H1 (cell line): ENCODE data around the gene NUBPL. TPM values are rescaled to one million over a fixed set of nuclear protein-coding genes. Genes with fewer than 3 reads are reported as not detected.

ENCODE experiments used
- CTCF ChIA-PET: fragments of 300-600 bp; sonication (Branson Sonifier 250); formaldehyde crosslinking; loops from one replicate; lab custom pipeline; 2021; ENCODE audit not compliant: partially characterized antibody; lab: Charles Lee
- POLR2A ChIA-PET: fragments of 300-600 bp; sonication (Branson Sonifier 250); formaldehyde crosslinking; loops from one replicate; lab custom pipeline; 2021; ENCODE audit warnings: inconsistent platforms; ENCODE audit not compliant: partially characterized antibody; lab: Charles Lee
- DNase-seq, 2 experiments: peaks; one replicate each; pipeline versions ENCODE4 v3.0.0 to v3.0.0-alpha.2; 2010 to 2022; ENCODE audit warnings: low spot score in 2 of 2, low read depth in 1 of 2, mixed read lengths in 1 of 2
- FAIRE-seq: peaks from 2 replicates; lab custom pipeline; 2011; peaks lifted over from hg19 to GRCh38; lab: Jason Lieb, UNC
- H2AFZ ChIP-seq: 2 replicates; pipeline ENCODE4 v1.8.1; 2012; ENCODE audit warnings: low read length, inconsistent platforms
- H2AK5ac ChIP-seq: 2 replicates; pipeline ENCODE4 v1.6.1; 2013; ENCODE audit warnings: low read depth, low read length
- H2BK120ac ChIP-seq: replicated peaks from 2 replicates; pipeline ENCODE3; 2013; ENCODE audit warnings: low read depth, low read length, inconsistent platforms
- H2BK12ac ChIP-seq: 2 replicates; pipeline ENCODE4 v1.6.1; 2013; ENCODE audit warnings: low read depth, low read length
- H2BK15ac ChIP-seq: 2 replicates; pipeline ENCODE4 v1.6.1; 2013; ENCODE audit warnings: low read length
- H2BK20ac ChIP-seq: 2 replicates; pipeline ENCODE4 v1.6.1; 2013; ENCODE audit warnings: low read length
- H2BK5ac ChIP-seq: 2 replicates; pipeline ENCODE4 v1.6.1; 2013; ENCODE audit warnings: low read depth, low read length
- H3K14ac ChIP-seq: 2 replicates; pipeline ENCODE4 v1.6.1; 2013; ENCODE audit warnings: inconsistent platforms; ENCODE audit not compliant: insufficient read length
- H3K18ac ChIP-seq: 2 replicates; pipeline ENCODE4 v1.6.1; 2013; ENCODE audit warnings: low read length; ENCODE audit errors: extremely low read depth
- H3K23ac ChIP-seq: 2 replicates; pipeline ENCODE4 v1.6.1; 2013; ENCODE audit warnings: inconsistent platforms; ENCODE audit not compliant: insufficient read length
- H3K23me2 ChIP-seq: 2 replicates; pipeline ENCODE4 v1.6.1; 2013; ENCODE audit warnings: low read depth, low read length
- H3K27ac ChIP-seq: 2 replicates; pipeline ENCODE4 v1.6.1; 2011; ENCODE audit warnings: low read depth, low read length, inconsistent platforms
- H3K27me3 ChIP-seq, 4 experiments: replicated peaks in 1 of 4; 1 replicate in 1 of 4; 2 replicates in 3 of 4; pipeline versions ENCODE4 v1.6.1 to v1.8.1; 2011 to 2013; ENCODE audit warnings: low read length in 3 of 4, mild to moderate bottlenecking in 3 of 4, inconsistent platforms in 2 of 4, mixed read lengths in 2 of 4, moderate library complexity in 1 of 4; ENCODE audit not compliant: control insufficient read depth in 3 of 4, insufficient read depth in 3 of 4; ENCODE audit errors: extremely low read depth in 1 of 4
- H3K36me3 ChIP-seq, 4 experiments: 2 replicates each; pipeline versions ENCODE4 v1.6.1 to v1.8.1; 2011 to 2013; ENCODE audit warnings: mild to moderate bottlenecking in 4 of 4, low read length in 3 of 4, moderate library complexity in 2 of 4, control low read depth in 1 of 4, inconsistent platforms in 1 of 4; ENCODE audit not compliant: insufficient read depth in 4 of 4, control insufficient read depth in 2 of 4
- H3K4ac ChIP-seq: replicated peaks from 2 replicates; pipeline ENCODE3; 2013; ENCODE audit warnings: low read length, low read depth, mixed read lengths, inconsistent platforms; ENCODE audit not compliant: insufficient read length
- H3K4me1 ChIP-seq, 4 experiments: replicated peaks in 1 of 4; 1 replicate in 1 of 4; 2 replicates in 3 of 4; pipeline versions ENCODE4 v1.6.1 to v1.8.1; 2011 to 2013; ENCODE audit warnings: low read length in 3 of 4, inconsistent platforms in 2 of 4, mixed read lengths in 1 of 4; ENCODE audit not compliant: insufficient read depth in 4 of 4, control insufficient read depth in 3 of 4
- H3K4me2 ChIP-seq, 2 experiments: 2 replicates each; pipeline versions ENCODE4 v1.6.1 to v1.8.1; 2011 to 2013; ENCODE audit warnings: low read depth in 2 of 2, low read length in 2 of 2, control low read depth in 1 of 2, inconsistent platforms in 1 of 2, mild to moderate bottlenecking in 1 of 2; ENCODE audit not compliant: insufficient read depth in 1 of 2
- H3K4me3 ChIP-seq, 4 experiments: fragments of 200-600, 300-600 bp in 1 of 4; sonication (generic), shearing (Covaris generic), sonication (Bioruptor Twin) in 1 of 4; 2 replicates each; pipeline versions ENCODE4 v1.5.1 to v1.8.1; 2011 to 2016; ENCODE audit warnings: low read length in 4 of 4, low read depth in 3 of 4, control low read depth in 2 of 4, inconsistent platforms in 2 of 4, mild to moderate bottlenecking in 2 of 4, mixed read lengths in 1 of 4, moderate library complexity in 1 of 4; ENCODE audit not compliant: insufficient read depth in 2 of 4; ENCODE audit errors: extremely low read depth in 1 of 4
- H3K56ac ChIP-seq: replicated peaks from 2 replicates; pipeline ENCODE3; 2013; ENCODE audit warnings: low read depth, mild to moderate bottlenecking, mixed read lengths, low read length, inconsistent platforms; ENCODE audit not compliant: insufficient read length
- H3K79me1 ChIP-seq: 2 replicates; pipeline ENCODE4 v1.6.1; 2013; ENCODE audit warnings: low read depth, low read length, control low read depth
- H3K79me2 ChIP-seq, 2 experiments: 2 replicates each; pipeline versions ENCODE4 v1.6.1 to v1.8.1; 2012 to 2013; ENCODE audit warnings: low read length in 2 of 2, mild to moderate bottlenecking in 2 of 2, inconsistent platforms in 1 of 2; ENCODE audit not compliant: insufficient read depth in 2 of 2, control insufficient read depth in 1 of 2
- H3K9ac ChIP-seq, 4 experiments: replicated peaks in 1 of 4; 1 replicate in 1 of 4; 2 replicates in 3 of 4; pipeline versions ENCODE4 v1.6.1 to v1.8.1; 2011 to 2013; ENCODE audit warnings: low read depth in 3 of 4, low read length in 3 of 4, control low read depth in 2 of 4, mild to moderate bottlenecking in 2 of 4, moderate library complexity in 2 of 4, inconsistent platforms in 1 of 4; ENCODE audit errors: extremely low read depth in 1 of 4
- H3K9me3 ChIP-seq, 2 experiments: 2 replicates each; pipeline versions ENCODE4 v1.6.1 to v1.8.1; 2012 to 2013; ENCODE audit warnings: mild to moderate bottlenecking in 2 of 2, moderate library complexity in 2 of 2, control low read depth in 1 of 2, inconsistent platforms in 1 of 2, low read depth in 1 of 2, low read length in 1 of 2, mixed read lengths in 1 of 2; ENCODE audit not compliant: insufficient read depth in 2 of 2
- H4K20me1 ChIP-seq, 2 experiments: replicated peaks in 1 of 2; 2 replicates each; pipeline versions ENCODE3 to v1.8.1; 2011 to 2013; ENCODE audit warnings: inconsistent platforms in 2 of 2, low read length in 2 of 2, mild to moderate bottlenecking in 1 of 2; ENCODE audit not compliant: insufficient read depth in 2 of 2, control insufficient read depth in 1 of 2
- H4K5ac ChIP-seq: 2 replicates; pipeline ENCODE4 v1.6.1; 2013; ENCODE audit warnings: low read length, low read depth, mixed read lengths, inconsistent platforms; ENCODE audit not compliant: insufficient read length
- H4K8ac ChIP-seq: 2 replicates; pipeline ENCODE4 v1.8.0; 2013; ENCODE audit warnings: mild to moderate bottlenecking, moderate library complexity, low read length, inconsistent platforms; ENCODE audit not compliant: insufficient read depth; ENCODE audit errors: extremely low read depth
- H4K91ac ChIP-seq: replicated peaks from 2 replicates; pipeline ENCODE3; 2013; ENCODE audit warnings: low read length, mixed read lengths, inconsistent platforms; ENCODE audit not compliant: insufficient read length
- ASH2L ChIP-seq: fragments of 200-600, 300-600 bp; sonication (generic); IDR thresholded peaks from one replicate; pipeline ENCODE4 v1.7.1; 2017; ENCODE audit warnings: low read length
- ATF2 ChIP-seq: IDR thresholded peaks from 2 replicates; pipeline ENCODE4 v1.6.1; 2012; ENCODE audit warnings: low read length, inconsistent platforms
- CEBPB ChIP-seq: IDR thresholded peaks from 2 replicates; pipeline ENCODE4 v1.6.1; 2012; ENCODE audit warnings: low read depth, low read length
- KDM1A ChIP-seq: fragments of 200-600, 300-600 bp; sonication (generic); IDR thresholded peaks from 2 replicates; pipeline ENCODE4 v1.7.1; 2016; ENCODE audit warnings: mild to moderate bottlenecking, low read length, borderline replicate concordance
- MAFK ChIP-seq: IDR thresholded peaks from 2 replicates; pipeline ENCODE4 v1.6.1; 2012; ENCODE audit warnings: low read depth, mild to moderate bottlenecking, improper control_type of control experiment, low read length
- NRF1 ChIP-seq: IDR thresholded peaks from 2 replicates; pipeline ENCODE4 v1.6.1; 2011; ENCODE audit warnings: mild to moderate bottlenecking, low read depth, low read length, improper control_type of control experiment
- SP4 ChIP-seq: IDR thresholded peaks from 2 replicates; pipeline ENCODE4 v1.6.1; 2012; ENCODE audit warnings: low read length, inconsistent platforms
- TBP ChIP-seq: IDR thresholded peaks from 2 replicates; pipeline ENCODE4 v1.6.1; 2011; ENCODE audit warnings: low read depth, low read length, improper control_type of control experiment
- WGBS, 2 experiments: shearing (Covaris generic) in 1 of 2; methylation state at CpG; one replicate each; pipeline versions ENCODE4 v1.1.6 to v1.1.7; 2013 to 2015; ENCODE audit warnings: low lambda C conversion rate in 2 of 2, mixed read lengths in 2 of 2, inconsistent platforms in 1 of 2, low coverage in 1 of 2, missing lambda C conversion rate in 1 of 2; ENCODE audit not compliant: insufficient replicate concordance in 2 of 2, insufficient coverage in 1 of 2, insufficient read length in 1 of 2; ENCODE audit errors: extremely low coverage in 1 of 2, missing lambda C conversion rate in 1 of 2; 5-methylcytosine and 5-hydroxymethylcytosine counted together
- polyA plus RNA-seq, 7 experiments: library from polyadenylated mRNA; depleted of rRNA in 3 of 7; stranded (reverse) in 5 of 7; unstranded in 2 of 7; fragments of >200 nt in 5 of 7; fragments of 200-250 nt in 2 of 7; gene quantifications; 1 replicate in 5 of 7; 2 replicates in 1 of 7; 4 replicates in 1 of 7; pipeline versions ENCODE4 v1.2.1 to v1.2.3, GENCODE V29; 2011 to 2013; ENCODE audit warnings: missing spikeins in 2 of 7, mixed read lengths in 2 of 7
- total RNA-seq: library from RNA; stranded (reverse); fragmentation: NEBNext Ultra II Directional; extraction: Animal tissue kit (Norgen Biotek cat#: 25700); gene quantifications from 2 replicates; pipeline ENCODE4 v1.2.1, GENCODE V29; 2021

The NUBPL gene
- total and polyA plus RNA-seq, 2 of the 8 experiments (the other 6 are each of a cell fraction or from before 2014, with no cell fraction given): 1.6 to 6.8 TPM

GRCh38 chr14:31696378-31696777 is 135.2 kb downstream of the NUBPL start:
- H3K56ac ChIP-seq: no peak overlapping the region
- H4K91ac ChIP-seq: no peak overlapping the region
- no peaks in the 10 kb centered on the region for H3K27me3 ChIP-seq
- H3K4me1 ChIP-seq: no peaks in the 10 kb centered on the region
- H3K23ac ChIP-seq: no peak overlapping the region
- FAIRE-seq: no peak
- WGBS, 2 experiments: 61% methylated on average over 4 of the region's 4 CpGs; no CpG with 5 or more reads in 1 of the 2 experiments
- H3K14ac ChIP-seq: no peak overlapping the region
- no peak overlapping the region for H2BK12ac ChIP-seq
- H4K20me1 ChIP-seq: no peaks in the 10 kb centered on the region
- no peaks in the 10 kb centered on the region for H3K23me2 ChIP-seq
- H3K4me3 ChIP-seq: no peak overlapping the region
- no peak overlapping the region for H2BK5ac ChIP-seq
- H2BK15ac ChIP-seq: no peak overlapping the region
- no peak overlapping the region for H3K9ac ChIP-seq
- no peak overlapping the region for H2AFZ ChIP-seq
- ChIA-PET CTCF (no interaction called here), POLR2A (no interaction called here)
- peaks cover 12 to 20% of the 10 kb centered on the region in 2 experiments for H3K9me3 ChIP-seq
- no peak overlapping the region for H2AK5ac ChIP-seq
- no peak overlapping the region for H4K8ac ChIP-seq
- H3K18ac ChIP-seq: no peak overlapping the region
- no peak overlapping the region for H2BK120ac ChIP-seq
- TF ChIP-seq MAFK: no peak
- TF ChIP-seq ASH2L: no peak
- TF ChIP-seq TBP: no peak
- TF ChIP-seq KDM1A: no peak
- no peak for TF ChIP-seq ATF2
- no peak for TF ChIP-seq NRF1
- no peak for TF ChIP-seq CEBPB
- TF ChIP-seq SP4: no peak
- H3K4ac ChIP-seq: no peak overlapping the region
- H3K36me3 ChIP-seq: peaks cover 0 to 6% (median 0%) of the 10 kb centered on the region in 4 experiments; a peak in 1 of 8 replicates
- H3K79me2 ChIP-seq: no peaks in the 10 kb centered on the region
- no peak for DNase-seq
- no peak overlapping the region for H3K4me2 ChIP-seq
- H4K5ac ChIP-seq: no peak overlapping the region
- no peak overlapping the region for H2BK20ac ChIP-seq
- H3K79me1 ChIP-seq: no peaks in the 10 kb centered on the region
- H3K27ac ChIP-seq: no peak overlapping the region
